Measurements from ENCODE around the gene TXNDC9. TPM values are rescaled to one million over a fixed set of nuclear protein-coding genes. Genes with fewer than 3 reads are reported as not detected.
"Not testable (repeated sequence)": the region's sequence is repeated elsewhere in the genome, so short reads cannot be mapped to it uniquely, and the experiment has no call there.

Gene TXNDC9
- 10 to 100 TPM; 58.7 to 74.6 (median 61.4) TPM for polyA plus RNA-seq

GRCh38 chr2:99335911-99336803, at the start of gene TXNDC9:
Gene TXNDC9, minus strand, starts transcription at chr2:99336333. Its CDS starts 3,123 bp downstream, at chr2:99333210.
- Mint-ChIP-seq H3K4me3 (no peak within 1 kb of the TSS), H3K9me3 (no peaks in the 10 kb centered on the region), H3K27me3 (ENCODE audit: low read depth in 3 of 3) (no peaks in the 10 kb centered on the region), H3K4me1 (peaks cover 13 to 33% of the 10 kb centered on the region in 2 donors), H3K36me3 (peaks cover 0 to 8% (median 7%) of the 10 kb centered on the region in 3 donors), H3K27ac (no peak within 1 kb of the TSS)
- DNase-seq: peak; percentile 98 to 99 (median 99)

- no peak for DNase-seq
- no peaks in the 10 kb centered on the region for H3K9me3 Mint-ChIP-seq
- H3K4me1 Mint-ChIP-seq: no peaks in the 10 kb centered on the region
- H3K36me3 Mint-ChIP-seq: peaks cover 20 to 45% (median 21%) of the 10 kb centered on the region in 3 donors
- H3K4me3 Mint-ChIP-seq: no peak overlapping the region
- H3K27me3 Mint-ChIP-seq (ENCODE audit: low read depth in 3 of 3): peaks cover 0 to 3% (median 0%) of the 10 kb centered on the region in 3 donors
- no peak overlapping the region for H3K27ac Mint-ChIP-seq
Observed at GRCh38 chr2:99382143-99382542, 46.0 kb upstream of the TXNDC9 start.

GRCh38 chr2:99380376-99381010, 44.4 kb upstream of the TXNDC9 start:
- H3K4me3 Mint-ChIP-seq: no peak overlapping the region
- H3K4me1 Mint-ChIP-seq: no peaks in the 10 kb centered on the region
- peaks cover 26 to 56% (median 28%) of the 10 kb centered on the region in 3 donors for H3K36me3 Mint-ChIP-seq
- peak overlapping the region in 1 of 6 donors; percentile 43 for H3K27ac Mint-ChIP-seq
- no peaks in the 10 kb centered on the region for H3K27me3 Mint-ChIP-seq (ENCODE audit: low read depth in 3 of 3)
- no peak for DNase-seq
- no peaks in the 10 kb centered on the region for H3K9me3 Mint-ChIP-seq

- peaks cover 40 to 69% (median 42%) of the 10 kb centered on the region in 3 donors for H3K36me3 Mint-ChIP-seq
- no peaks in the 10 kb centered on the region for H3K4me1 Mint-ChIP-seq
- no peaks in the 10 kb centered on the region for H3K9me3 Mint-ChIP-seq
- H3K27ac Mint-ChIP-seq: no peak overlapping the region
- H3K27me3 Mint-ChIP-seq (ENCODE audit: low read depth in 3 of 3): no peaks in the 10 kb centered on the region
- DNase-seq: no peak
- no peak overlapping the region for H3K4me3 Mint-ChIP-seq
Observed at GRCh38 chr2:99377879-99378278, 41.7 kb upstream of the TXNDC9 start.

GRCh38 chr2:99376254-99376864, 40.2 kb upstream of the TXNDC9 start:
- no peaks in the 10 kb centered on the region for H3K9me3 Mint-ChIP-seq
- H3K36me3 Mint-ChIP-seq: peaks cover 49 to 75% (median 53%) of the 10 kb centered on the region in 3 donors
- H3K4me3 Mint-ChIP-seq: peak overlapping the region in 1 of 5 donors; percentile 12
- H3K27ac Mint-ChIP-seq: peak overlapping the region in 1 of 6 donors; percentile 60
- H3K4me1 Mint-ChIP-seq: no peaks in the 10 kb centered on the region
- DNase-seq: no peak
- H3K27me3 Mint-ChIP-seq (ENCODE audit: low read depth in 3 of 3): no peaks in the 10 kb centered on the region

- H3K4me1 Mint-ChIP-seq: no peaks in the 10 kb centered on the region
- peaks cover 44 to 65% (median 53%) of the 10 kb centered on the region in 3 donors for H3K36me3 Mint-ChIP-seq
- H3K9me3 Mint-ChIP-seq: no peaks in the 10 kb centered on the region
- H3K4me3 Mint-ChIP-seq: no peak overlapping the region
- no peak overlapping the region for H3K27ac Mint-ChIP-seq
- H3K27me3 Mint-ChIP-seq (ENCODE audit: low read depth in 3 of 3): no peaks in the 10 kb centered on the region
- no peak for DNase-seq
Observed at GRCh38 chr2:99374747-99375146, 38.6 kb upstream of the TXNDC9 start.

- Mint-ChIP-seq H3K36me3 (peaks cover 44 to 72% (median 46%) of the 10 kb centered on the region in 3 donors), H3K27ac (no peak overlapping the region), H3K4me1 (no peaks in the 10 kb centered on the region), H3K27me3 (ENCODE audit: low read depth in 3 of 3) (no peaks in the 10 kb centered on the region), H3K9me3 (no peaks in the 10 kb centered on the region), H3K4me3 (no peak overlapping the region)
- DNase-seq: no peak
Observed at GRCh38 chr2:99373144-99373543, 37.0 kb upstream of the TXNDC9 start.

GRCh38 chr2:99368854-99369253, 32.7 kb upstream of the TXNDC9 start:
- not testable (repeated sequence) for H3K27ac Mint-ChIP-seq; H3K27me3 Mint-ChIP-seq (ENCODE audit: low read depth in 3 of 3); H3K4me1 Mint-ChIP-seq; DNase-seq; H3K9me3 Mint-ChIP-seq; H3K4me3 Mint-ChIP-seq
- H3K36me3 Mint-ChIP-seq: peaks cover 24 to 66% (median 37%) of the 10 kb centered on the region in 3 donors

- H3K36me3 Mint-ChIP-seq: peaks cover 9 to 58% (median 28%) of the 10 kb centered on the region in 3 donors
- no peaks in the 10 kb centered on the region for H3K27me3 Mint-ChIP-seq (ENCODE audit: low read depth in 3 of 3)
- H3K4me3 Mint-ChIP-seq: no peak overlapping the region
- no peaks in the 10 kb centered on the region for H3K9me3 Mint-ChIP-seq
- H3K27ac Mint-ChIP-seq: no peak overlapping the region
- DNase-seq: no peak
- H3K4me1 Mint-ChIP-seq: peaks cover 0 to 6% of the 10 kb centered on the region in 2 donors
Observed at GRCh38 chr2:99365661-99366060, 29.5 kb upstream of the TXNDC9 start.

- Mint-ChIP-seq H3K36me3 (peaks cover 5 to 12% (median 6%) of the 10 kb centered on the region in 3 donors), H3K4me3 (no peak overlapping the region), H3K27me3 (ENCODE audit: low read depth in 3 of 3) (no peaks in the 10 kb centered on the region), H3K4me1 (peaks cover 13 to 42% of the 10 kb centered on the region in 2 donors), H3K9me3 (no peaks in the 10 kb centered on the region), H3K27ac (no peak overlapping the region)
- DNase-seq: no peak
Observed at GRCh38 chr2:99356853-99357252, 20.7 kb upstream of the TXNDC9 start.

GRCh38 chr2:99354825-99355224, 18.7 kb upstream of the TXNDC9 start:
- H3K36me3 Mint-ChIP-seq; DNase-seq; H3K9me3 Mint-ChIP-seq; H3K27ac Mint-ChIP-seq; H3K4me3 Mint-ChIP-seq; H3K27me3 Mint-ChIP-seq (ENCODE audit: low read depth in 3 of 3): not testable (repeated sequence)
- peaks cover 26 to 48% of the 10 kb centered on the region in 2 donors for H3K4me1 Mint-ChIP-seq

- no peaks in the 10 kb centered on the region for H3K9me3 Mint-ChIP-seq
- H3K27ac Mint-ChIP-seq: peak overlapping the region in 1 of 6 donors; percentile 18
- H3K27me3 Mint-ChIP-seq (ENCODE audit: low read depth in 3 of 3): peaks cover 0 to 1% (median 0%) of the 10 kb centered on the region in 3 donors
- peaks cover 30 to 54% of the 10 kb centered on the region in 2 donors for H3K4me1 Mint-ChIP-seq
- no peaks in the 10 kb centered on the region for H3K36me3 Mint-ChIP-seq
- DNase-seq: no peak
- H3K4me3 Mint-ChIP-seq: no peak overlapping the region
Observed at GRCh38 chr2:99354070-99354469, 17.9 kb upstream of the TXNDC9 start.

GRCh38 chr2:99350194-99350593, 14.1 kb upstream of the TXNDC9 start:
- no peaks in the 10 kb centered on the region for H3K36me3 Mint-ChIP-seq
- peaks cover 36 to 62% of the 10 kb centered on the region in 2 donors for H3K4me1 Mint-ChIP-seq
- H3K27me3 Mint-ChIP-seq (ENCODE audit: low read depth in 3 of 3): peaks cover 0 to 1% (median 0%) of the 10 kb centered on the region in 3 donors
- no peak for DNase-seq
- peak overlapping the region in 1 of 5 donors; percentile 9 for H3K4me3 Mint-ChIP-seq
- H3K27ac Mint-ChIP-seq: peak overlapping the region in 1 of 6 donors; percentile 4
- no peaks in the 10 kb centered on the region for H3K9me3 Mint-ChIP-seq

- H3K9me3 Mint-ChIP-seq: no peaks in the 10 kb centered on the region
- peaks cover 0 to 1% (median under 1%) of the 10 kb centered on the region in 3 donors for H3K27me3 Mint-ChIP-seq (ENCODE audit: low read depth in 3 of 3)
- peak overlapping the region in 4 of 6 donors; percentile 0 to 26 (median 12) for H3K27ac Mint-ChIP-seq
- H3K4me3 Mint-ChIP-seq: no peak overlapping the region
- no peaks in the 10 kb centered on the region for H3K36me3 Mint-ChIP-seq
- peaks cover 30 to 60% of the 10 kb centered on the region in 2 donors for H3K4me1 Mint-ChIP-seq
- no peak for DNase-seq
Observed at GRCh38 chr2:99348173-99348572, 12.0 kb upstream of the TXNDC9 start.

Data from immature natural killer cell (primary cell).